Measurements from ENCODE around the gene CRB1.

GRCh38 chr1:197521118-197521739 is 253.2 kb downstream of the CRB1 start:
- TF ChIP-seq TARDBP (IDR thresholded peaks at IDR 0.05) (no peak), BHLHE40 (IDR thresholded peaks at IDR 0.05; ENCODE audit: borderline replicate concordance) (no peak), SUZ12 (IDR thresholded peaks at IDR 0.05) (no peak), FOXM1 (IDR thresholded peaks at IDR 0.05; ENCODE audit: borderline replicate concordance) (no peak)
